OCI-M2 (cell line): ENCODE results near the gene PLA2G6.

Source experiments
- DNase-seq: peaks from one replicate; lab custom pipeline; 2025; ENCODE audit not compliant: unreplicated experiment; lab: John Stamatoyannopoulos, UW

Gene PLA2G6

GRCh38 chr22:38214302-38215056, 32.8 kb upstream of the PLA2G6 start:
- DNase-seq = no peak

GRCh38 chr22:38213990-38214301, 32.3 kb upstream of the PLA2G6 start:
- no peak for DNase-seq

GRCh38 chr22:38213319-38213989, 31.8 kb upstream of the PLA2G6 start:
- no peak for DNase-seq

GRCh38 chr22:38212442-38212841, 30.8 kb upstream of the PLA2G6 start:
- DNase-seq = no peak

- no peak for DNase-seq
Observed at GRCh38 chr22:38211556-38211955, 29.9 kb upstream of the PLA2G6 start.

- DNase-seq = no peak
Observed at GRCh38 chr22:38208551-38208968, 26.9 kb upstream of the PLA2G6 start.

- no peak for DNase-seq
Observed at GRCh38 chr22:38207898-38208432, 26.3 kb upstream of the PLA2G6 start.

- DNase-seq = no peak
Observed at GRCh38 chr22:38205261-38206128, 23.9 kb upstream of the PLA2G6 start.

GRCh38 chr22:38204784-38205183, 23.2 kb upstream of the PLA2G6 start:
- no peak for DNase-seq

GRCh38 chr22:38203855-38204514, 22.4 kb upstream of the PLA2G6 start:
- DNase-seq = no peak

- DNase-seq = no peak
Observed at GRCh38 chr22:38203090-38203810, 21.6 kb upstream of the PLA2G6 start.

GRCh38 chr22:38202437-38203089, 20.9 kb upstream of the PLA2G6 start:
- DNase-seq = no peak

GRCh38 chr22:38201711-38202436, 20.2 kb upstream of the PLA2G6 start, which contains the start of gene MAFF:
MAFF (plus strand) TSS chr22:38201994; CDS start chr22:38213854, 11,860 bp downstream.
- DNase-seq = peak; percentile 54

- DNase-seq = no peak
Observed at GRCh38 chr22:38201371-38201710, 19.7 kb upstream of the PLA2G6 start.

GRCh38 chr22:38199826-38200559, 18.4 kb upstream of the PLA2G6 start:
- DNase-seq = no peak

- DNase-seq = no peak
Observed at GRCh38 chr22:38196791-38197419, 15.3 kb upstream of the PLA2G6 start.

GRCh38 chr22:38193580-38193979, 11.9 kb upstream of the PLA2G6 start:
- DNase-seq = no peak

- DNase-seq = no peak
Observed at GRCh38 chr22:38192475-38192863, 10.8 kb upstream of the PLA2G6 start.
